SHP77 (cell line): Measurements from ENCODE around the gene LOC128125822.
"Not testable (repeated sequence)": the region's sequence is repeated elsewhere in the genome, so short reads cannot be mapped to it uniquely, and the experiment has no call there.

Source experiments
- DNase-seq, 2 experiments: peaks; one replicate each; lab custom pipeline; 2025; lab: John Stamatoyannopoulos, UW

The LOC128125822 gene

GRCh38 chr6:63582579-63583231, 10.4 kb downstream of the LOC128125822 start:
- no peak for DNase-seq

- DNase-seq = no peak
These were observed 11.8 kb downstream of the LOC128125822 start for GRCh38 chr6:63584125-63584514.

GRCh38 chr6:63584566-63584965, 12.3 kb downstream of the LOC128125822 start:
- DNase-seq = no peak

GRCh38 chr6:63585652-63586051, 13.4 kb downstream of the LOC128125822 start:
- not testable (repeated sequence) for DNase-seq

- peak; percentile 3 to 7 for DNase-seq
These were observed 17.7 kb downstream of the LOC128125822 start for GRCh38 chr6:63589952-63590411.

- DNase-seq = no peak
These were observed 20.6 kb downstream of the LOC128125822 start for GRCh38 chr6:63592886-63593285.

- peak in 1 of 2 experiments; percentile 20 for DNase-seq
These were observed 25.1 kb downstream of the LOC128125822 start for GRCh38 chr6:63597141-63598048.

- DNase-seq = peak; percentile 73 to 84
These were observed 26.1 kb downstream of the LOC128125822 start for GRCh38 chr6:63598049-63599036.

- DNase-seq = no peak
These were observed 27.0 kb downstream of the LOC128125822 start for GRCh38 chr6:63599243-63599642.

- DNase-seq = no peak
These were observed 27.9 kb downstream of the LOC128125822 start for GRCh38 chr6:63600136-63600535.

- no peak for DNase-seq
These were observed 37.0 kb downstream of the LOC128125822 start for GRCh38 chr6:63609231-63609630.

GRCh38 chr6:63610944-63611343, 38.7 kb downstream of the LOC128125822 start:
- DNase-seq = no peak

GRCh38 chr6:63611560-63611959, 39.3 kb downstream of the LOC128125822 start:
- DNase-seq = no peak

GRCh38 chr6:63615590-63615989, 43.3 kb downstream of the LOC128125822 start:
- DNase-seq = no peak
